Superior temporal gyrus (tissue), 1 donor: ENCODE measurements around the gene VCAM1.
"Not testable (repeated sequence)": the region's sequence is repeated elsewhere in the genome, so short reads cannot be mapped to it uniquely, and the experiment has no call there.

Experiments used
- DNase-seq: peaks from one replicate; pipeline ENCODE4 v3.0.0-alpha.2; 2016; ENCODE audit errors: extremely low spot score

Gene VCAM1

GRCh38 chr1:100780814-100781213 lies 61.3 kb downstream of the VCAM1 start:
- DNase-seq: no peak

GRCh38 chr1:100781728-100782127 lies 62.2 kb downstream of the VCAM1 start:
- not testable (repeated sequence) for DNase-seq

- DNase-seq: no peak
These were observed 63.0 kb downstream of the VCAM1 start for GRCh38 chr1:100782473-100783039.

- no peak for DNase-seq
These were observed 66.0 kb downstream of the VCAM1 start for GRCh38 chr1:100785470-100786052.

GRCh38 chr1:100786870-100787269 lies 67.3 kb downstream of the VCAM1 start:
- DNase-seq: no peak
